HG03571 (cell line): ENCODE measurements around the gene DNTTIP2.
"Not testable (repeated sequence)": the region's sequence is repeated elsewhere in the genome, so short reads cannot be mapped to it uniquely, and the experiment has no call there.

Experiments used
- ATAC-seq: cut with Tn5 transposase; IDR thresholded peaks from one replicate; pipeline ENCODE4 v1.9.1; 2021; ENCODE audit not compliant: unreplicated experiment

The DNTTIP2 gene

GRCh38 chr1:93878889-93879586 lies at the start of gene DNTTIP2:
Gene DNTTIP2, minus strand, starts transcription at chr1:93879206. Its CDS starts 58 bp downstream, at chr1:93879148.
- ATAC-seq, result peak; percentile 96

GRCh38 chr1:93925206-93925605 lies 46.2 kb upstream of the DNTTIP2 start:
- no peak for ATAC-seq

GRCh38 chr1:93919780-93920179 lies 40.8 kb upstream of the DNTTIP2 start:
- no peak for ATAC-seq

- no peak for ATAC-seq
Observed at GRCh38 chr1:93917302-93917701, 38.3 kb upstream of the DNTTIP2 start.

GRCh38 chr1:93910880-93911279 lies 31.9 kb upstream of the DNTTIP2 start:
- ATAC-seq, result not testable (repeated sequence)

- ATAC-seq, result no peak
Observed at GRCh38 chr1:93910305-93910704, 31.3 kb upstream of the DNTTIP2 start.

GRCh38 chr1:93909146-93910050 lies 30.4 kb upstream of the DNTTIP2 start, which contains the start of gene GCLM:
Gene GCLM, minus strand, starts transcription at chr1:93909430. Its CDS starts 267 bp downstream, at chr1:93909163.
- ATAC-seq, result peak; percentile 95

GRCh38 chr1:93908394-93909145 lies 29.6 kb upstream of the DNTTIP2 start:
- ATAC-seq, result peak; percentile 35

- ATAC-seq, result no peak
Observed at GRCh38 chr1:93907718-93908117, 28.7 kb upstream of the DNTTIP2 start.

- no peak for ATAC-seq
Observed at GRCh38 chr1:93906480-93906879, 27.5 kb upstream of the DNTTIP2 start.

- no peak for ATAC-seq
Observed at GRCh38 chr1:93905734-93906133, 26.7 kb upstream of the DNTTIP2 start.

GRCh38 chr1:93905051-93905450 lies 26.0 kb upstream of the DNTTIP2 start:
- ATAC-seq, result no peak

- no peak for ATAC-seq
Observed at GRCh38 chr1:93904228-93904627, 25.2 kb upstream of the DNTTIP2 start.

- ATAC-seq, result no peak
Observed at GRCh38 chr1:93900723-93901504, 21.9 kb upstream of the DNTTIP2 start.

GRCh38 chr1:93899543-93900207 lies 20.7 kb upstream of the DNTTIP2 start:
- ATAC-seq, result no peak

- no peak for ATAC-seq
Observed at GRCh38 chr1:93888900-93889299, 9.9 kb upstream of the DNTTIP2 start.

- ATAC-seq, result no peak
Observed at GRCh38 chr1:93882269-93882668, 3.3 kb upstream of the DNTTIP2 start.

- ATAC-seq, result no peak
Observed at GRCh38 chr1:93880731-93881130, 1.7 kb upstream of the DNTTIP2 start.

GRCh38 chr1:93878501-93878888 lies 511 bp downstream of the DNTTIP2 start:
- peak; percentile 56 for ATAC-seq

- no peak for ATAC-seq
Observed at GRCh38 chr1:93877529-93877928, 1.5 kb downstream of the DNTTIP2 start.
